Dermis microvascular lymphatic vessel endothelial cell (primary cell): ENCODE measurements around the gene ZNF805. TPM values are rescaled to one million over a fixed set of nuclear protein-coding genes. Genes with fewer than 3 reads are reported as not detected.
"Not testable (repeated sequence)": the region's sequence is repeated elsewhere in the genome, so short reads cannot be mapped to it uniquely, and the experiment has no call there.

ENCODE experiments used
- DNase-seq, 2 donors: peaks; one replicate each; pipeline versions ENCODE4 v3.0.0 to v3.0.0-alpha.2; 2010; ENCODE audit warnings: low read depth in 2 of 2
- total RNA-seq: library from RNA; depleted of rRNA; stranded (reverse); fragments of >200 nt; gene quantifications from 2 replicates; pipeline ENCODE4 v1.2.1, GENCODE V29; 2014

ZNF805 gene
- total RNA-seq, 1 donor from 2014 or later: 19.8 TPM

GRCh38 chr19:57269515-57270250, 29.3 kb downstream of the ZNF805 start:
- DNase-seq: peak in 1 of 2 donors; percentile 24

DNA sequence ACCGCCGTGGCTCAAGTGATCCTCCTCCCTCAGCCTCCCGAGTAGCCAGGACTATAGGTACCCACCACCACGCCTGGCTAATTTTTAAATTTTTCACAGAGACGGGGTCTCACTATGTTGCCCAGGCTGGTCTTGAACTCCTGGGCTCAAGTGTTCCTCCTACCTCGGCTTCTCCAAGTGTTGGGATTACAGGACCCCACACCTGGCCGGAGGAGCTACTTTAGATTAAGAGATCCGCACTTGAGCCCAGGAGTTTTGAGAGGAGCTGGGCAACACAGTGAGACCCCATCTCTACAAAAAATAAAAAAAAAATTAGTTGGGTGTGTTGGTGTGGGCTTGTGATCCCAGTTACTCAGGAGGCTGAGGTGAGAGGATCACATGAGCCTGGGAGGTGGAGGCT, 30.8 kb downstream of the ZNF805 start:
- no peak for DNase-seq

GRCh38 chr19:57273014-57273413, 32.6 kb downstream of the ZNF805 start:
- DNase-seq: no peak

DNA sequence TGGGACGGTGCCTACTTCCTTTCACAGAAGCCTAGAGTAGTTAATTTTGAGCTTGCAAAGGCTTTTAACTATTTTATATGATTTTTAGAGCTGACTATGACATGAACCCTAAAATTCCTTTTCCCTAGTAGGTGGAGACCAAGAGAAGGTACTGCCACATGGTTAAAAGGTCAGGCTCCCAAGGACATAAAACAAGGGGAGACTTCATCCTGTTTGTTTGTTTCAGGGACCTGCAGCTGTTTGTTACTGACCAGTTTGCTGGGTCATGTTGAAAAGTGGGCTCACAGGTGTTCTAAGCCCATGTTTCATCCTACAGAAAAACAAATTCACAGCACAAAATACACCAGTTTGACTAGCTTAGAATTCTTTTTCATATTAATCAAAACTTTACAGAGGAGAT, 36.0 kb downstream of the ZNF805 start:
- no peak for DNase-seq

DNA sequence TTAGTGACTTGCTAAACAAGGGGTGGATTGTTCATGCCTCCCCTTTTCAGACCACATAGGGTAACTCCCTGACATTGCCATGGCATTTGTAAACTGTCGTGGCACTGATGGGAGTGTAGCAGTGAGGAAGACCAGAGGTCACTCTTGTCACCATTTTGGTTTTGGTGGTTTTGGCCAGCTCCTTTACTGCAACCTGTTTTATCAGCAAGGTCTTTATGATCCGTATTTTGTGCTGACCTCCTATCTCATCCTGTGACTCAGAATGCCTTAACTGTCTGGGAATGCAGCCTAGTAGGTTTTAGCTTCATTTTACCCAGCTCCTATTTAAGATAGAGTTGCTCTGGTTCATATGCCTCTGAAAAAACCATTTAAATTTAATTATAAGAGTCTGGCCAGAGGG, 38.0 kb downstream of the ZNF805 start:
- DNase-seq: not testable (repeated sequence)

DNA sequence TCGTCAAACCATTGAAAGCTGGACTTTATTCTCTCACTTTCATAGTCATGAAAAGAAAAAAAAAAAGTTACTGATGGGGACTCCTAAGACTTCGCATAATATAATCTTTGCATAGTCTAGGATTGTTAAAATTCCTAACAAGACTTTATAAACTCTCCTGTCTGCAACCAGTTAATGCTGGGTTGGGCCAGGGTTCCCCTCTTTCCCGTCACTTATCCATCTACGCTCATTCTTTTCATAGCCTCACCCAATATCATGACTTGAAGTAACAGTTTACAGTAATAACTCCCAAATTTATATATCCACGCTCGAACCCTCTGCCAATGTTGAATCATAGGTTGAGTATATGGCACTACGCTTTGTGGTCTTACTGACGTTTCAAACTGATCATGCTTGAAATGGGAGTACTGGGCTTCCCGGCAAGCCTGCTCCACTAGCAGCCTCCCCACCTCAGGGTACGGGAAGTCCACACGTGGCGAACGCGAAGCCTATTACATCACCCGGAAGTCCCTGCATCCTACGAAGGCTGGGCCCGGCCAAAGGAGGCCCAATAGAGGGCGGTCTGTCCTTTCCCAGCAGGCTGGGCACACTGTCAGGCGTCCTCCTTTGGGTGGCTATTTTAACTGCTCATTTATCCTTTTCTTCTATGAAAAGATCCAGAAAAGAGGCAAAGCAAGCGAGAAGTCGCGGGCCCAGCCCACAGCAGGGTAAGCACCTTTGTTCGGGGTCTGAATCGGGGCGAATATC, 39.2 kb downstream of the ZNF805 start:
- DNase-seq: peak; percentile 91 to 97

- DNase-seq: peak; percentile 95 to 99
These were observed 39.9 kb downstream of the ZNF805 start, which contains the start of gene ZNF460 for GRCh38 chr19:57280165-57280961. Gene ZNF460, plus strand, starts transcription at chr19:57280485. Its CDS starts 322 bp downstream, at chr19:57280807.

GRCh38 chr19:57280962-57281400, 40.5 kb downstream of the ZNF805 start:
- peak in 1 of 2 donors; percentile 57 for DNase-seq

DNA sequence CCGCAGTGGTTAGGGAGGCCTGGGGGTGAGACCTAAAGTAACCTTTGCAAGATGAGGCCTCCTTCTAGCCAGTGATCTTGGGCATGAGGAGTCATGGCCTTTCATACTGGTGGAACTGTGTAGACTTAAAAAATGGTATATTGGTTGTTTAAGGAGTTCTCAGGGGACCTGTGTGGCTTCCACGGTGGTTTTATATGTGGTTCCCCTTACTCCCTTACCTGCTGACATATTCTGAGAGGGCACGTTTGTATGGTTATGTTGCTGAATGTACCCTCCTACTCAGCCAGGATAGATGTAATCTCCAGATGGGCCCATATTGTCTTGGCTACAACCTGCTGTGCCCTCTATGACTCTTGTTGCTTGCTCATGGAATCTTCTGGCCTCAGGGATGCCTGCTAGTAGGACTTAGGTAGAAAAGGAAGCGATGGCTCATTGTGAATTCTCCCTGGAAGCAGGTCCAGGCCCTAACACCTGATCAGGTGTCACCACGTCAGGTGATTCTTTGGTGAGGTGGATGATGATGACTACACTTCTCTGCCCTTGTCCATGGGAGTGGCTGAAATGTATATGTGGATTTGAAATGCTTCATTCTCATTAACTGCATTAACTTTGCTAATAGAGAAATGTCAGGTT, 41.7 kb downstream of the ZNF805 start:
- DNase-seq: no peak

GRCh38 chr19:57288373-57288772, 47.9 kb downstream of the ZNF805 start:
- no peak for DNase-seq

DNA sequence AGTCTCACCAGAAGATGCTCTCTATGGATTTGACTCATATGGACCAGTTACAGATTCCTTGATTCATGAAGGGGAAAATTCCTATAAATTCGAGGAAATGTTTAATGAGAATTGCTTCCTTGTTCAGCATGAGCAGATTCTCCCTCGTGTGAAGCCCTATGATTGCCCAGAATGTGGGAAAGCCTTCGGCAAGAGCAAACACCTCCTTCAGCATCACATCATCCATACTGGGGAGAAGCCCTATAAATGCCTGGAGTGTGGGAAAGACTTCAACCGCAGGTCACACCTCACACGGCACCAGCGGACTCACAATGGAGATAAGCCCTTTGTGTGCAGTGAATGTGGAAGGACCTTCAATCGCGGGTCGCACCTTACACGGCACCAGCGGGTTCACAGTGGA, 50.5 kb downstream of the ZNF805 start:
- no peak for DNase-seq

DNA sequence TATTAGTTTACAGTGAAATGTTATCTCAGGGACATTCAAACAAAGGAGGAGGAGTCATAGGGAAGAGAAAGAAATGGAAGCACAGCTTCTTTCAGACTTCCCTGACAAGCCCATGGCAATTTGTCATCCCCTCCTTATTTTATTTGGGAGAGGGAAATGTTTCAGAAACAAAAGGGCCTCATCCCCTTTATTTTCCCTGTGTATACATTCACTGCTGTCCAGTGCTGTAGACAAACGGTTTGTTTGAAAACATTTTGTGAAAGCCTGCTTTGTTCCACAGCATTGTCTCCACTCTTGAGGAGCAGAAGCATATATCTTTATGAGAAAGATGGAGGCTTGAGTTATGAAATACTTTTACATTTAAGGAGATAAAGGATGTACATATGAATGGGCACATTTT, 52.1 kb downstream of the ZNF805 start:
- DNase-seq: no peak

DNA sequence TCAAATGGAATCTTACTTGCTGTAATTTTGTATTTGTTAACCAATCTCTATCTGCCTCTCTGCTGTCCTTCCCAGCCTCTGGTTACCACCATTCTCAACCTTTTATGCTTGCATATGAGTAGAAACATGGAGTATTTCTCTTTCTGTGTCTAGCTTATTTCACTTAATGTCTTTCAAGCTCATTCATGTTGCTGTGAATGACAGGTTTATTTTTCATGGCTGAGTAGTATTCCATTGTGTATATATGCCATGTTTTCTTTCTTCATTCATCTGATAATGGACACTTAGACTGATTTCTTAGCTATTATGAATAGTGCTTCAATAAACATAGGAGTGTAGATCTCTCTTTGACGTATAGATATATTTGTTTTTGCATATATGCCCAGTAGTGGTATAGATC, 53.3 kb downstream of the ZNF805 start:
- no peak for DNase-seq

DNA sequence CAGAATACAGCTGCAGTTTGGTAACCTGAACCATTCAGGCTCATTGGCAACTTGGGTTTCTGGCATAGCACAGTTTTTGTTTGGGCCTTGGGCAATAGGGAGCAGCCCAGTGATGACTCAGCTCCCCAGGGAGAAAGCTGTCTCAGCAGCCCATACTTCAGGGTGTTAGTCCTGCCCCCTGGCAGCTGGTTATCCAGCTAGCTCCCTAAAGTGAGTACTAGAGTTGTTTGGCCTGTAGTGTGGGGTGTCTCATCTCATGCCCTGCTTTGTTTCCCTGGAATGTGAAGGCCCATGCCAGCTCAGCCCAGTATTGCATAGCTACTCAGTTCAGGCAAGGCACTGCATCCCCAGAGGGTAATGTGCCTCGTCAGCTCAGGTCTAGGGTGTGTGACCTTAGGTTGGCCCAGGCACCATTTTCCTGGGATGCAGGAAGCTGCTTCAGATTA, 61.6 kb downstream of the ZNF805 start:
- no peak for DNase-seq

- DNase-seq: no peak
These were observed 62.4 kb downstream of the ZNF805 start for GRCh38 chr19:57302727-57303401.

Other genes starting within 250 kb of the ZNF805 start
- not detected in 2 replicates for gene USP29, start 120.6 kb upstream of the ZNF805 start, total RNA-seq
- not detected in 2 replicates for gene ZIM3, start 95.4 kb upstream of the ZNF805 start, total RNA-seq
- gene DUXA, start 73.1 kb upstream of the ZNF805 start, total RNA-seq: not detected in 2 replicates
- gene ZNF264, start 49.1 kb upstream of the ZNF805 start, total RNA-seq: 11.4 and 23.1 TPM in 2 replicates
- gene AURKC, start 9.6 kb upstream of the ZNF805 start, total RNA-seq: 0.13 and 0.38 TPM in 2 replicates
- gene ZNF460, start 39.9 kb downstream of the ZNF805 start, total RNA-seq: 37.4 and 57.8 TPM in 2 replicates
- gene ZNF543, start 79.8 kb downstream of the ZNF805 start, total RNA-seq: 7.8 and 10.1 TPM in 2 replicates
- 8.1 and 10.7 TPM in 2 replicates for gene ZNF304, start 110.6 kb downstream of the ZNF805 start, total RNA-seq
- 8.0 and 11.1 TPM in 2 replicates for gene TRAPPC2B, start 122.9 kb downstream of the ZNF805 start, total RNA-seq
- 2.3 and 3.0 TPM in 2 replicates for gene ZNF547, start 122.9 kb downstream of the ZNF805 start, total RNA-seq
- 8.0 and 13.5 TPM in 2 replicates for gene ZNF548, start 149.2 kb downstream of the ZNF805 start, total RNA-seq
- gene ZNF17, start 170.5 kb downstream of the ZNF805 start, total RNA-seq: 9.8 and 10.9 TPM in 2 replicates
- gene ZNF749, start 194.7 kb downstream of the ZNF805 start, total RNA-seq: 8.5 and 11.5 TPM in 2 replicates
- 0.13 and 0.51 TPM in 2 replicates for gene VN1R1, start 216.5 kb downstream of the ZNF805 start, total RNA-seq
- 13.1 and 14.7 TPM in 2 replicates for gene ZNF772, start 236.9 kb downstream of the ZNF805 start, total RNA-seq
- gene ZNF419, start 247.1 kb downstream of the ZNF805 start, total RNA-seq: 7.7 and 14.9 TPM in 2 replicates